MM.1S (cell line): ENCODE data around the gene ACCS.

Source experiments
- EZH2 ChIP-seq: fragments of 300-600 bp; sonication (generic); optimal IDR thresholded peaks from 2 replicates; pipeline ENCODE3; 2017; ENCODE audit warnings: low read depth, mild to moderate bottlenecking, antibody characterized with exemption, low read length, mixed read lengths
- TF ChIP-seq, protein P1 (sequence below): fragments of 300-600 bp; sonication (generic); IDR thresholded peaks from 2 replicates; pipeline ENCODE4 v1.5.1; 2016; ENCODE audit warnings: antibody characterized with exemption, low read length, mixed read lengths

GRCh38 chr11:44066732-44067141 is 667 bp downstream of the ACCS start:
- TF ChIP-seq, protein P1, sequence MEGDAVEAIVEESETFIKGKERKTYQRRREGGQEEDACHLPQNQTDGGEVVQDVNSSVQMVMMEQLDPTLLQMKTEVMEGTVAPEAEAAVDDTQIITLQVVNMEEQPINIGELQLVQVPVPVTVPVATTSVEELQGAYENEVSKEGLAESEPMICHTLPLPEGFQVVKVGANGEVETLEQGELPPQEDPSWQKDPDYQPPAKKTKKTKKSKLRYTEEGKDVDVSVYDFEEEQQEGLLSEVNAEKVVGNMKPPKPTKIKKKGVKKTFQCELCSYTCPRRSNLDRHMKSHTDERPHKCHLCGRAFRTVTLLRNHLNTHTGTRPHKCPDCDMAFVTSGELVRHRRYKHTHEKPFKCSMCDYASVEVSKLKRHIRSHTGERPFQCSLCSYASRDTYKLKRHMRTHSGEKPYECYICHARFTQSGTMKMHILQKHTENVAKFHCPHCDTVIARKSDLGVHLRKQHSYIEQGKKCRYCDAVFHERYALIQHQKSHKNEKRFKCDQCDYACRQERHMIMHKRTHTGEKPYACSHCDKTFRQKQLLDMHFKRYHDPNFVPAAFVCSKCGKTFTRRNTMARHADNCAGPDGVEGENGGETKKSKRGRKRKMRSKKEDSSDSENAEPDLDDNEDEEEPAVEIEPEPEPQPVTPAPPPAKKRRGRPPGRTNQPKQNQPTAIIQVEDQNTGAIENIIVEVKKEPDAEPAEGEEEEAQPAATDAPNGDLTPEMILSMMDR: no peak
- no peak for TF ChIP-seq EZH2
